Right hindlimb (tissue), 1 donor: ENCODE data around the gene DYTN.
"Not testable (repeated sequence)": the region's sequence is repeated elsewhere in the genome, so short reads cannot be mapped to it uniquely, and the experiment has no call there.

Source experiments
- DNase-seq: peaks from one replicate; pipeline ENCODE4 v3.0.0-alpha.2; 2018

The DYTN gene

GRCh38 chr2:206718296-206718695, at the start of gene DYTN:
Gene DYTN (minus strand): TSS chr2:206718396. CDS start chr2:206718279, 117 bp downstream.
- DNase-seq: no peak

GRCh38 chr2:206766057-206766930, 48.1 kb upstream of the DYTN start:
- DNase-seq: no peak

GRCh38 chr2:206765242-206766056, 47.3 kb upstream of the DYTN start, which contains the start of the genes FASTKD2 and MDH1B:
Gene FASTKD2 (plus strand): TSS chr2:206765606. CDS start chr2:206766694, 1,088 bp downstream.
Gene MDH1B (minus strand): TSS chr2:206765328. CDS start chr2:206765271, 57 bp downstream.
- peak; percentile 94 for DNase-seq

GRCh38 chr2:206764673-206765241, 46.6 kb upstream of the DYTN start:
- DNase-seq: no peak

GRCh38 chr2:206756816-206757215, 38.6 kb upstream of the DYTN start:
- DNase-seq: no peak

GRCh38 chr2:206740800-206741199, 22.6 kb upstream of the DYTN start:
- DNase-seq: no peak

- DNase-seq: no peak
Observed at GRCh38 chr2:206739271-206739670, 21.1 kb upstream of the DYTN start.

GRCh38 chr2:206736935-206737334, 18.7 kb upstream of the DYTN start:
- DNase-seq: no peak

GRCh38 chr2:206733341-206733740, 15.1 kb upstream of the DYTN start:
- no peak for DNase-seq

GRCh38 chr2:206728277-206729199, 10.3 kb upstream of the DYTN start:
- DNase-seq: no peak

GRCh38 chr2:206727287-206727686, 9.1 kb upstream of the DYTN start:
- no peak for DNase-seq

- DNase-seq: no peak
Observed at GRCh38 chr2:206723288-206723687, 5.1 kb upstream of the DYTN start.

- no peak for DNase-seq
Observed at GRCh38 chr2:206721256-206721920, 3.2 kb upstream of the DYTN start.

GRCh38 chr2:206716623-206717022, 1.6 kb downstream of the DYTN start:
- no peak for DNase-seq

- not testable (repeated sequence) for DNase-seq
Observed at GRCh38 chr2:206715183-206715582, 3.0 kb downstream of the DYTN start.

GRCh38 chr2:206713746-206714145, 4.5 kb downstream of the DYTN start:
- no peak for DNase-seq

- DNase-seq: no peak
Observed at GRCh38 chr2:206708286-206708685, 9.9 kb downstream of the DYTN start.

- DNase-seq: no peak
Observed at GRCh38 chr2:206707164-206707701, 11.0 kb downstream of the DYTN start.

GRCh38 chr2:206701952-206702605, 16.1 kb downstream of the DYTN start:
- DNase-seq: no peak

GRCh38 chr2:206700156-206700555, 18.0 kb downstream of the DYTN start:
- DNase-seq: no peak

- no peak for DNase-seq
Observed at GRCh38 chr2:206698811-206699210, 19.4 kb downstream of the DYTN start.
